Measurements from ENCODE around the gene MTARC1.

Gene MTARC1

GRCh38 chr1:220834155-220834870 is 47.6 kb downstream of the MTARC1 start:
- no peak for DNase-seq

Measured in activated T-cell treated with anti-CD3 and anti-CD28 coated beads, Interleukin-2, amount 50 U/mL, for 1 hour (primary cell).